HAP-1 (cell line): ENCODE results near the gene AIFM3.
"Not testable (repeated sequence)": the region's sequence is repeated elsewhere in the genome, so short reads cannot be mapped to it uniquely, and the experiment has no call there.

ENCODE experiments used
- DNase-seq, 2 experiments: peaks; one replicate each; pipeline ENCODE4 v3.0.0-alpha.2; 2016 to 2020; ENCODE audit warnings: low spot score in 2 of 2
- H3K27me3 ChIP-seq: fragments of 250-450 bp; sonication (Bioruptor Pico); 2 replicates; pipeline ENCODE4 v1.5.1; 2020; ENCODE audit warnings: low read depth, mild to moderate bottlenecking, moderate library complexity
- H3K36me3 ChIP-seq: fragments of 250-450 bp; sonication (Bioruptor Pico); replicated peaks from 2 replicates; pipeline ENCODE4 v1.5.1; 2020; ENCODE audit warnings: mild to moderate bottlenecking
- H3K4me1 ChIP-seq: fragments of 250-450 bp; sonication (Bioruptor Pico); 2 replicates; pipeline ENCODE4 v1.5.1; 2020; ENCODE audit warnings: mild to moderate bottlenecking
- H3K4me3 ChIP-seq: fragments of 250-450 bp; sonication (Bioruptor Pico); 2 replicates; pipeline ENCODE4 v1.5.1; 2020; ENCODE audit warnings: mild to moderate bottlenecking, moderate library complexity
- H3K9me3 ChIP-seq: fragments of 250-450 bp; sonication (Bioruptor Pico); 2 replicates; pipeline ENCODE4 v1.5.1; 2020; ENCODE audit warnings: mild to moderate bottlenecking, moderate library complexity
- in situ Hi-C: fragments of 300-500 bp; cut with MboI; formaldehyde crosslinking; loops from 3 replicates; pipeline ENCODE4 v1.14.3; 2020; ENCODE audit warnings: low sequenced_read_pairs, inconsistent platforms, mixed read lengths

AIFM3 gene

DNA sequence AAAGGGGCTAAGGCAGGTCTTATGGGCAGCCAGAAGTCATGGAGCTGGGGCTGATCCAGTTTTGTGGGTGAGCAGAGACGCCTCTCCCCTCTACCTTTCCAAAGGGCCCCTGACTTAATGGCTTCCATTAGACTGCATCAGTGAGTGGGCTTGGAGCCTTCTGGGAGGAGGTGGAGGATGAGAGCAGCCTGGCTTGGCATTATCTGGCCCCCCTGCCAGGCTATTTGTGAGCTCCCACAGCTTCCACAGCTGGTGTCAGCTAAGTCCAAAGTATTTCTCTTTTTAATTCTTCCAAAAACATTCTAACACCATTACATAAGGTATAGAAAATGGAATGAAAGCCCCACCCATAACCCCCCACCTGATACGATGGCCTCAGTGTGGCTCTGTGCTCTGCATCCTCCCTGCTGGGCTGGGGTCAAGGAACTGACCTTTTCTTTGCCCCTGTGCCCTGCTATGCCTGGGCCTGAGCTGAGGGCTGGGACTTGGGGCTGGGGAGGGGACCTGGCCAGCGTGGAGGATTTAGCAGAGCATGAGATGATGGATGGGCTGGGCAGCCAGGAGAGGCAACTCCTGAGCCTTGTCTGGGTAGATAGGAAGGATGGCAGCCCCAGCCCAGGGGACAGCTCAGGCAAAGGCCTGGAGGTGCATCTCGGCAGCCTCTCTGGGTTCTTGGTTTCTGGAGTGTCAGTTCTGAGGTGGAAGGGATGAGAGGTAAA is 4.0 kb downstream of the AIFM3 start:
- H3K9me3 ChIP-seq = no peaks in the 10 kb centered on the region
- H3K36me3 ChIP-seq = no peaks in the 10 kb centered on the region
- no peak overlapping the region for H3K4me3 ChIP-seq
- H3K27me3 ChIP-seq = no peaks in the 10 kb centered on the region
- H3K4me1 ChIP-seq = no peaks in the 10 kb centered on the region
- in situ Hi-C loops = no loop called here
- DNase-seq = no peak

DNA sequence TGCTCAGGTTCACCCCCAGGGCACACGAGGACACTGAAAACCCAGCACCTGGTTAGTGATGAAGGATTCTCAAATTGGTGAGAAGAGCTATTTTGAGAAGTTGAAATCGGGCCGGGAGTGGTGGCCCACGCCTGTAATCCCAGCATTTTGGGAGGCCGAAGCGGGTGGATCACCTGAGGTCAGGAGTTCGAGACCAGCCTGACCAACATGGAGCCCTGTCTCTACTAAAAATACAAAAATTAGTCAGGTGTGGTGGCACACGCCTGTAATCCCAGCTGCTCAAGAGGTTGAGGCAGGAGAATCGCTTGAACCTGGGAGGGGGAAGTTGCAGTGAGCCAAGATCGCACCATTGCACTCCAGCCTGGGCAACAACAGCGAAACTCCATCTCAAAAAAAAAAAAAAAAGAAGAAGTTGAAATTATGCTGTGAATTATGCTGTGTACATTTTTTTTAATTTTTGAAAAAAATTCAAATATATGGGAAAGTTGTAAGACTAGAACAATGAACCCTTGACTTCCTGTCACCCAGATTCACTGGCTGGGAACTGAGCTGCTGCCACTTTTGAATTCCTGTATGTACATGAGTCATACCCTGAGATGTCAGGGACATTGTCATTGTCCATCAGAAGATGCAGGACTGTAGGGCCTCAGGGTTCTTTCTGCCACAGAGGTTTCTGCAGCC is 5.1 kb downstream of the AIFM3 start:
- in situ Hi-C loops, H3K4me3 ChIP-seq: not testable (repeated sequence)

DNA sequence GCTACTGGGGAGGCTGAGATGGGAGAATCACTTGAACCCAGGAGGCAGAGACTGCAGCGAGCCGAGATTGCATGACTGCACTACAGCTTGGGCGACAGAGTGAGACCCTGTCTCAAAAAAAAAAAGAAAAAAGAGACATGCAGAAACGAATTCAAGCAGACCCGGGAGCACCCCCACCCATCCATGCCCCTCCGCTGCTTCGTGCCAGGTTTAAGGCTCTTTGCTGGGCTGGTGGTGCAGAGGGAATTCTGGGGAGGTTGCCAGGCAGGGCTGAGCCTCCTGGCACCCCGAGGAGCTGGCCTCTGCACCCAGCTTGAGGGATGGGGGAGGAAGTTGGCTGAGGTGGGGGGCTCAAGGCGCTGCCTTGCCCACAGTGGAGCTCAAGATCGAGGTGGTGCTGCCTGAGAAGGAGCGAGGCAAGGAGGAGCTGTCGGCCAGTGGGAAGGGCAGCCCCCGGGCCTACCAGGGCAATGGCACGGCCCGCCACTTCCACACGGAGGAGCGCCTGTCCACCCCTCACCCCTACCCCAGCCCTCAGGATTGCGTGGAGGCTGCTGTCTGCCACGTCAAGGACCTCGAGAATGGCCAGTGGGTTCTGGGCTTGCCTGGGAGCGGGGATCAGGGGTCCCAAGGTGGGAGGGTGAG is 6.0 kb downstream of the AIFM3 start:
- no peaks in the 10 kb centered on the region for H3K27me3 ChIP-seq
- no peaks in the 10 kb centered on the region for H3K36me3 ChIP-seq
- H3K4me3 ChIP-seq = no peak overlapping the region
- no peaks in the 10 kb centered on the region for H3K9me3 ChIP-seq
- no peak for DNase-seq
- H3K4me1 ChIP-seq = no peaks in the 10 kb centered on the region
- in situ Hi-C loops = no loop called here

More for the DNA sequence above, 5.1 kb downstream of the AIFM3 start:
- H3K4me1 ChIP-seq, DNase-seq, H3K36me3 ChIP-seq, H3K9me3 ChIP-seq, H3K27me3 ChIP-seq: not testable (repeated sequence)

DNA sequence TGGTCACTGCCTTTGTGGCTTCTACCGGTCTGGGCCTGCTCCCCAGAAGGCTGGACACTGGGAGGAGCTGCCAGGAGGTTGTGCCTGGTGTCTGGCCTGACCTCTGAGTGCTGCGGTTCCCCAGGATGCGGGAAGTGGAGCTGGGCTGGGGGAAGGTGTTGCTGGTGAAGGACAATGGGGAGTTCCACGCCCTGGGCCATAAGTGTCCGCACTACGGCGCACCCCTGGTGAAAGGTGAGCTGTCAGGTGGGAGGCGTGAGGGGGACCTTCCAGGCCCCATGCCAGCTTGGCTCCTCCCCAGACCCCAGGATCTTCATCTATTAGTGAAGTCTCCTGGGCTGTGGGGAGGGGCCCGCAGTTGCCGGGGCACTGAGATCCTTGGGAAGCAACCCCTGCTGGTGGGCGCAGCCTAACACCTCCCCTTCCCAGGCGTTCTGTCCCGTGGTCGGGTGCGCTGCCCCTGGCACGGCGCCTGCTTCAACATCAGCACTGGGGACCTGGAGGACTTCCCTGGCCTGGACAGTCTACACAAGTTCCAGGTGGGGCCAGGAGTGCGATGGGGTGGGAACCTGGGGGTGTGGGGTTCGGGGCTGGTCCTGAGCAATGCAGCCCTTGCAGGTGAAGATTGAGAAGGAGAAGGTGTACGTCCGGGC is 6.7 kb downstream of the AIFM3 start:
- no peaks in the 10 kb centered on the region for H3K27me3 ChIP-seq
- H3K36me3 ChIP-seq = no peaks in the 10 kb centered on the region
- H3K4me1 ChIP-seq = no peaks in the 10 kb centered on the region
- in situ Hi-C loops = no loop called here
- DNase-seq = no peak
- H3K9me3 ChIP-seq = peaks cover 5% of the 10 kb centered on the region; the same call in 1 of the 2 replicates
- H3K4me3 ChIP-seq = no peak overlapping the region

DNA sequence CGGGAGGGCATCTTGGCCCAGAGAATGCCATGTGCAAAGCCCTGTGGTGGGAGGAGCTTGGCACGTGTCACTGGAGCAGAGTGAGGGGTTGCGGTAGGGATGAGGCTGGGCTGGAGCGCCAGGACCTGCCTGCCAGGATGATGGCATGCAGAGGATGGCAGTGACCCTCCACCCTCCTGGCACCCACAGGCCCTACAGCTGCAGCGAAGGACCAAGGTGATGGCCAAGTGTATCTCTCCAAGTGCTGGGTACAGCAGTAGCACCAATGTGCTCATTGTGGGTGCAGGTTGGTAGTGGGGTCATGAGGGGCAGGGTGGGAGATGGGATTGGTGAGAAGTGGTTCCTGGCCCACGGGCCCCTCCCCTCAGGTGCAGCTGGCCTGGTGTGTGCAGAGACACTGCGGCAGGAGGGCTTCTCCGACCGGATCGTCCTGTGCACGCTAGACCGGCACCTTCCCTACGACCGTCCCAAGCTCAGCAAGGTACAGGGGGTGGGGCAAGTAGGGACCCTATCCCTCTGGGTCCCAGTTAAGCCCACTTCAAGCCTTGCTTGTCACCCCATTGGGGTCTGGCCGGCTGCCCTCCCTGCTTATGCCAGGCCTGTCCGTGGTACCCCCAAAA is 7.4 kb downstream of the AIFM3 start:
- no peaks in the 10 kb centered on the region for H3K27me3 ChIP-seq
- H3K36me3 ChIP-seq = no peaks in the 10 kb centered on the region
- in situ Hi-C loops = no loop called here
- no peak overlapping the region for H3K4me3 ChIP-seq
- peaks cover 7% of the 10 kb centered on the region; the same call in 1 of the 2 replicates for H3K9me3 ChIP-seq
- no peak for DNase-seq
- no peaks in the 10 kb centered on the region for H3K4me1 ChIP-seq

DNA sequence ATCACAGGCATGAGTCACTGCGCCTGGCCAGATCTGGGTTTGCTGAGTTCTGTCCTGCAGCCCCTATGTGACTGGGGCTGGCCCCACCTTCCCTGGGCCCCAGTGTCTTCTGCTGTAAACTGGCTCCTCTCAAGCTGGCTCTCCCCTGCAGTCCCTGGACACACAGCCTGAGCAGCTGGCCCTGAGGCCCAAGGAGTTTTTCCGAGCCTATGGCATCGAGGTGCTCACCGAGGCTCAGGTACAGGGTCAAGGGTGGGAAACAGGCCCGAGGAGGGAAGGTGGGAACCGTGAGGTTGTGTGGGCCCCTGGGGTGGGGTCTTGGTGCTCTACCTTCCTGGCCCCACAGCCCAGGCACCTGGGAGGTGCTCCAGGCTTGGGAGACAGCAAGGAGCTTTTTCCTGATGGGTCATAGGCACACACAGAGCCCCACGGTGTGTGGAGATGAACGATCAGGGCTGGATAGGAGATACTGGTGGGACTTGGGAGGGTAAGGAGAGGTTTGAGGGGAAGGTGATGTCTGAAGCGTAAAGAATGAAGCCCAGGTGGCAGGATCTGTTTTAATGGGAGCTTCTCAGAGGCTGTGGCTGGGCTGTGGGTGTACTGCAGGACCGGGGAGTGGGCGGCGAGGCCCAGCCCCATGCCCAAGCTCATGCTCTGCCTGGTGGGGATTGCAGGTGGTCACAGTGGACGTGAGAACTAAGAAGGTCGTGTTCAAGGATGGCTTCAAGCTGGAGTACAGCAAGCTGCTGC is 8.7 kb downstream of the AIFM3 start:
- in situ Hi-C loops = no loop called here
- Histone ChIP-seq H3K36me3 (no peaks in the 10 kb centered on the region), H3K27me3 (no peaks in the 10 kb centered on the region), H3K9me3 (peaks cover 7% of the 10 kb centered on the region; the same call in 1 of the 2 replicates), H3K4me1 (no peaks in the 10 kb centered on the region), H3K4me3 (no peak overlapping the region)
- DNase-seq = no peak

DNA sequence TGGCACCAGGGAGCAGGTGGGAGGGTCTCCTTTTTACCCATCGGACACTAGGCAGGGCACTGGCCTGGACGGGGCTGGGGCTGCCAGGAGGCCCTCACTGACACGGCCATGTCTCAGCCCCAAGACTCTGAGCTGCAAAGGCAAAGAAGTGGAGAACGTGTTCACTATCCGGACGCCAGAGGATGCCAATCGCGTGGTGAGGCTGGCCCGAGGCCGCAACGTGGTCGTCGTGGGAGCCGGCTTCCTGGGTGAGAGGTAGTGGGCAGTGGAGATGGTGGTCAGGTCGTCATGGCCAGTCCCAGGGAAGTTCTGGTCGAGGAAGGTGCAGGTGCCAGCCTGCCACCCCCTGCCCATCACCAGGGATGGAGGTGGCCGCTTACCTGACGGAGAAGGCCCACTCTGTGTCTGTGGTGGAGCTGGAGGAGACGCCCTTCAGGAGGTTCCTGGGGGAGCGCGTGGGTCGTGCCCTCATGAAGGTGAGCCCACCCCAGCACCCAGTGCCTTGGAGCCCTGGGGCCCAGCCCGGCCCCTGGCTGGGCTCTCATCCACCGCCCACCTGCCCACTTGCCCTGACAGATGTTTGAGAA is 9.3 kb downstream of the AIFM3 start:
- H3K36me3 ChIP-seq = no peaks in the 10 kb centered on the region
- H3K4me1 ChIP-seq = peaks cover 4% of the 10 kb centered on the region

DNA sequence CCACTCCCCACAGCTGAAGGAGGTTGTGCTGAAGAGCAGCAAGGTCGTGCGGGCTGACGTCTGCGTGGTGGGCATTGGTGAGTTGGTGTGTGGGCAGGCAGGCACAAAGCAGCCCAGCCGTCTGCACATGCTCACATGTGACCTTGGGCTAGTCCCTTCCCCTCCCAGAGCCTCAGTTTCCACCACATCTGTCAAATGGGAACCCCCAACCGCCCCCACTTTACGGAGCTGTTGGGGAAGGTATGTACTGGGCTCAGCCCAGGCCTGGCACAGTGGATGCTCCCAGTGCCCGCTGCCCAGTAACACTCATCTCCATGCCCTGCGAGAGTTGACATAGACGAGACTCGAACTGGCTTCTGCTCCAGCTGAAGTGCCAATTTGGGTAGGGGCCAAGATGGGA is 10.0 kb downstream of the AIFM3 start:
- in situ Hi-C loops = no loop called here
- DNase-seq = no peak
- Histone ChIP-seq H3K9me3 (peaks cover 7% of the 10 kb centered on the region; the same call in 1 of the 2 replicates), H3K36me3 (no peaks in the 10 kb centered on the region), H3K4me1 (peaks cover 5% of the 10 kb centered on the region), H3K4me3 (no peak overlapping the region), H3K27me3 (no peaks in the 10 kb centered on the region)

More for the DNA sequence above, 9.3 kb downstream of the AIFM3 start:
- no peaks in the 10 kb centered on the region for H3K27me3 ChIP-seq
- in situ Hi-C loops = no loop called here
- peaks cover 7% of the 10 kb centered on the region; the same call in 1 of the 2 replicates for H3K9me3 ChIP-seq
- no peak overlapping the region for H3K4me3 ChIP-seq
- no peak for DNase-seq

DNA sequence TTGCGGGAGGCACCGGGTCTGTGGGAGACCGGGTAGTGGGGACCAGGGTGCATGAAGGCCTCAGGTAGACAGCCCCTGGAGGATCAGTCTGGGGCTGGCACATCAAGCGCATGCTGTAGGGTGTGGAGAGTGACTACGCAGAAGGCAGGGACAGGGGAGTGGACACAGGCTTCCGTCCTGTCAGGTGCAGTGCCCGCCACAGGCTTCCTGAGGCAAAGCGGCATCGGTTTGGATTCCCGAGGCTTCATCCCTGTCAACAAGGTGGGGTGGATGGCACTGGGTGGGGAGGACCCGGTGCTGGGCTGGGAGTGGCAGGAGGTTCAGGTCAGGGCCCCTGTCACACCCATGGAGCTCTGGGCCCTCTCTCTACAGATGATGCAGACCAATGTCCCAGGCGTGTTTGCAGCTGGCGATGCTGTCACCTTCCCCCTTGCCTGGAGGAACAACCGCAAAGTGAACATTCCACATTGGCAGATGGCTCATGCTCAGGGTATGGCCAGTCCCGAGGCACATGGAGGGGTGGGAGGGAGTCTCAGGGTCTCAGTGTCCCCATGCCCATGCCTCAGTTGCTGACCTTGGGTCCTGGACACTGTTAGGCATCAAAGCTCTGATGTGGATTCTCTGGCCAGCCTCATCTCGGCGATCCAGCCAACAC is 10.6 kb downstream of the AIFM3 start:
- no peaks in the 10 kb centered on the region for H3K27me3 ChIP-seq
- H3K4me1 ChIP-seq = peaks cover 5% of the 10 kb centered on the region
- no peak for DNase-seq
- H3K4me3 ChIP-seq = no peak overlapping the region
- H3K36me3 ChIP-seq = no peaks in the 10 kb centered on the region; the same call in 1 of the 2 replicates
- in situ Hi-C loops = no loop called here
- peaks cover 7% of the 10 kb centered on the region; the same call in 1 of the 2 replicates for H3K9me3 ChIP-seq

DNA sequence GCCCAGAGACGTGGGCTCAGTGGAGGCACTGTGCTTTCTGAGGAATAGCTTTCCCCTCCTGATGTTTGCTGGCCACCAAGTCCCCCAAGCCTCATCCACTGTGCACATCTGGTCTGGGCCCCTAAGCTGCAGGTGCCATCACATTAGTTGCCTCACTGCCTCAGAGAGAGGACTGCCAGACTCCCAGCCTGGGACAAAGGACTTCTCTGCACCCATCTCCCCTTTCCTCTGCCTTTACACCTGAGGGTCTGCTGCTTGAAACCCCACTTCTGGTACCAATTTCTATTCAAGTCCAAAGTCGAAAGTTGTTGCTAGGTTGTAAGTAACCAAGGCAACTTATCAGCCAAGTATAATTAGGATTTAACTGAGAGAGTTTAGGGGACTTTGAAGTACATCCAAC is 11.4 kb downstream of the AIFM3 start:
- H3K4me1 ChIP-seq = peaks cover 9% of the 10 kb centered on the region
- peaks cover 7% of the 10 kb centered on the region; the same call in 1 of the 2 replicates for H3K9me3 ChIP-seq
- H3K36me3 ChIP-seq = no peaks in the 10 kb centered on the region; the same call in 1 of the 2 replicates
- in situ Hi-C loops = no loop called here
- H3K27me3 ChIP-seq = no peaks in the 10 kb centered on the region
- DNase-seq = no peak
- H3K4me3 ChIP-seq = no peak overlapping the region

DNA sequence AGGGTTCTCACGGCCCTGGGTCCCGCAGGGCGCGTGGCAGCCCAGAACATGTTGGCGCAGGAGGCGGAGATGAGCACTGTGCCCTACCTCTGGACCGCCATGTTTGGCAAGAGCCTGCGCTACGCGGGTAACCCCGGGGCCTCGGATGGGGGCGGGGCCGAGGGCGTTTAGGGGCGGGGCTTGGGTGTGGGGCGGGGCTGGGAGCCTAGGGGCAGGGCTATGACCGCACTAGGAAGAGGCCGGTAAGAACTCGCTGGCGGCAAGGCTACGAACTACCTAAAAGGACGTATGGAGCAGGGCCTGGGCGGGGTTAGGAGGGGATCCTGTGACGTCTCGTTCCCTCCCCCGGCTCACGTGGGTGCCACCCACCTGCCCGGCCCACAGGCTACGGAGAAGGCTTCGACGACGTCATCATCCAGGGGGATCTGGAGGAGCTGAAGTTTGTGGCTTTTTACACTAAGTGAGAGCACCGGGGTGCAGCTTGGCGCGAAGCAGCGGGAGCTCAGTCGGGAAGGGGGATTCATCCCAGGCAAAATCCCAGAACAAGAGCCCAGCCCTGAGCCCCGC is 12.3 kb downstream of the AIFM3 start:
- Histone ChIP-seq H3K4me1 (peaks cover 9% of the 10 kb centered on the region), H3K36me3 (peaks cover 5% of the 10 kb centered on the region), H3K27me3 (no peaks in the 10 kb centered on the region), H3K9me3 (peaks cover 7% of the 10 kb centered on the region; the same call in 1 of the 2 replicates), H3K4me3 (no peak overlapping the region)
- in situ Hi-C loops = no loop called here
- no peak for DNase-seq

DNA sequence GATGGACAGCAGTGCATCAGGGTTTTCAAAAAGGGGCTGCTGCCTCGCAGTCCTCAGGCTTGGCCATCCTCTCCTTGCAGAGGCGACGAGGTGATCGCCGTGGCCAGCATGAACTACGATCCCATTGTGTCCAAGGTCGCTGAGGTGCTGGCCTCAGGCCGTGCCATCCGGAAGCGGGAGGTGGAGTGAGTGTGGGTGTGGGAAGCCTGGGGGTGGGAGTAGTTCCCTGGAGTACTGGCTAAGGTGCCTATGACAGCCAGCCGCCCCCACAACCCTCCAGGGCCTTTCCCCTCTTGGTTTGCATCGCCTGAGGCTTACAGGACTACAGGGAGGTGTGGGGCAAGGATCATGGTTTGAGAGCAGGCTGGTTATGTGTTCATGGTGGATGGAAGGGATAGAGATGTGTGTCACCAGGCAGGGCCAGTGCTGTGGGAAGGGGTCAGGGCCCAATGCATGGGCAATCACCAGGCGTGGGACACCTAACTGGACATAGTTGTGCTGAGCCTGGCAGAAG is 12.9 kb downstream of the AIFM3 start:
- Histone ChIP-seq H3K36me3 (peaks cover 5% of the 10 kb centered on the region), H3K9me3 (peaks cover 7% of the 10 kb centered on the region; the same call in 1 of the 2 replicates), H3K4me1 (peaks cover 9% of the 10 kb centered on the region), H3K4me3 (no peak overlapping the region), H3K27me3 (no peaks in the 10 kb centered on the region)
- in situ Hi-C loops = loop anchor here (10.0 kb wide), 2 partner anchors 65 to 175 kb away; partner anchors contain the start of gene CRKL
- no peak for DNase-seq
